H54 (cell line): ENCODE measurements around the gene UVSSA.
"Not testable (repeated sequence)": the region's sequence is repeated elsewhere in the genome, so short reads cannot be mapped to it uniquely, and the experiment has no call there.

ENCODE experiments used
- DNase-seq: peaks from one replicate; pipeline ENCODE4 v3.0.0; 2011; ENCODE audit warnings: low spot score, mixed read lengths; ENCODE audit not compliant: insufficient read length
- FAIRE-seq: peaks from 3 replicates; lab custom pipeline; 2011; peaks lifted over from hg19 to GRCh38; lab: Jason Lieb, UNC
- POLR2A ChIP-seq: IDR thresholded peaks from 2 replicates; pipeline ENCODE4 v1.6.1; 2011; ENCODE audit warnings: low read depth, mild to moderate bottlenecking, low read length

UVSSA gene

GRCh38 chr4:1331591-1332353 lies 15.2 kb upstream of the UVSSA start:
- FAIRE-seq = no peak

DNA sequence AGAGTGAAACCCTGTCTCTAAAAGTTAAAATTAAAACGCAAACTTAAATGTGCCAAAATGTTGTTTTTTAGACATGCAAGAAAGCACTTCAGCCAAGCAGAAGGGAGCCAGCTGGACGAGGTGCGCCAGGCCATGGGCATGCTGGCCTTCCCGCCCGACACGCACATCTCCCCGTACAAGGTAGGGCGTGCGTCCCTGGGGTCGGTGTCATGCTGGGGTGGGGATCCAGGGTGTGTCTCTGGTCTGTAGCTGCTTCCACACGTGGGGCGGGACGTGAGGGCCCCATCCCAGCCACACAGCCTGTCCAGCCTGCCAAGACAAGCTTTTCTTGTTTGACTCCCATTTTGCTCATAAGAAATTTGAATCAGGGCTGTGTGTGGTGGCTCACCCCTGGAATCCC lies 14.3 kb upstream of the UVSSA start:
- DNase-seq (no peak), FAIRE-seq (no peak)
- no peak for TF ChIP-seq POLR2A

More at GRCh38 chr4:1331591-1332353, 15.2 kb upstream of the UVSSA start:
- TF ChIP-seq POLR2A = no peak
- no peak for DNase-seq

DNA sequence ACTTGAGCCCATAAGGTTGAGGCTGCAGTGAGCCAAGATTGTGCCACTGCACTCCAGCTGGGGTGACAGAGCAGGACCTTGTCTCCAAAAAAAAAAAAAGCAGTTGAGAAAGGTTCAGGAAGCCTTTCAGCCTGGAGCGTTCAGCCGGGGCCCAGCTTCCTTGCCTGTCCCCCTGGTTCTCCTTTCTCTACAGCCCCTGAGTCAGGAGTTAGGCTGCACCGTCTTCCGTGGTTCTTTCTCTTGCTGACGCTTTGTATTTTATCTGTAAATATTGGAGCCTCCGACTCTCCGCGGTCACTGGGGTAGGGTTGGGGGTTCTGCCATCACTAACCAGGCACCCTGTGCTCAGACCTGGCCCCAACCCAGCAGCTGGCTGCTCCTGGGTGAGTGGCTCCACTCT lies 13.8 kb upstream of the UVSSA start:
- DNase-seq (no peak), FAIRE-seq (no peak)
- TF ChIP-seq POLR2A = no peak

GRCh38 chr4:1333851-1334578 lies 13.0 kb upstream of the UVSSA start:
- not testable (repeated sequence) for FAIRE-seq, DNase-seq

- no peak for TF ChIP-seq POLR2A
- FAIRE-seq (no peak), DNase-seq (no peak)
These were observed 12.5 kb upstream of the UVSSA start for GRCh38 chr4:1334579-1334895.

- not testable (repeated sequence) for DNase-seq, FAIRE-seq
These were observed 11.7 kb upstream of the UVSSA start for GRCh38 chr4:1335193-1335883.

DNA sequence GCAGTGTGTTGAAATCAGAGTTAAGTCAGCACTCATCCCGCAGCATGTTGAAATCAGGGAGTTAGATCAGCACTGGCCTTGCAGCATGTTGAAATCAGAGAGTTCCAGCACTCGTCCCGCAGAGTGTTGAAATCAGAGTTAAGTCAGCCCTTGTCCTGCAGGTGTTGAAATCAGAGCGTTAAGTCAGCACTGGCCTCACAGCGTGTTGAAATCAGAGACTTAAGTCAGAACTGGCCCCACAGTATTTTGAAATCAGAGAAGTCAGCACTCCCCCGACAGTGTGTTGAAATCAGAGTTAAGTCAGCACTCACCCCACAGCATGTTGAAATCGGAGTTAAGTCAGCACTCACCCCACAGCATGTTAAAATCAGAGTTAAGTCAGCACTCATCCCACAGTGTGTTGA lies 10.9 kb upstream of the UVSSA start:
- no peak for FAIRE-seq
- DNase-seq = no peak
- TF ChIP-seq POLR2A = no peak

DNA sequence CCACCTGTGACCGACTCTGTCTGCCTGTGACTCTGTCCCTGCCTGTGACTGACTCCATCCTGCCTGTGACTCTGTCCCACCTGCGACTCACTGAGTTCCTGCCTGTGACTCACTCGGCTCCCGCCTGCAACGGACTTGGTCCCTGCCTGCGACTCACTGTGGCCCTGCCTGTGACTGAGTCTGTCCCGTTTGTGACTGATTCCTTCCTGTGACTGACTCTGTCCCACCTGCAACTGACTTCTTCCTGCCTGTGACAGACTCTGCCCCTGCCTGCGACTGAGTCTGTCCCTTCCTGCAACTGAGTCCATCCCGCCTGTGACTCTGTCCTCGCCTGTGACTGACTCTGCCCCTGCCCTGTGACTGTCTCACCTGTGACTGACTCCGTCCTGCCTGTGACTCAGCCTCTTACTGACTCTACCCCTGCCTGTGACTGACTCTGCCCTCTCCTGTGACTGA lies 9.6 kb upstream of the UVSSA start:
- DNase-seq (peak; percentile 51), FAIRE-seq (no peak)
- no peak for TF ChIP-seq POLR2A

DNA sequence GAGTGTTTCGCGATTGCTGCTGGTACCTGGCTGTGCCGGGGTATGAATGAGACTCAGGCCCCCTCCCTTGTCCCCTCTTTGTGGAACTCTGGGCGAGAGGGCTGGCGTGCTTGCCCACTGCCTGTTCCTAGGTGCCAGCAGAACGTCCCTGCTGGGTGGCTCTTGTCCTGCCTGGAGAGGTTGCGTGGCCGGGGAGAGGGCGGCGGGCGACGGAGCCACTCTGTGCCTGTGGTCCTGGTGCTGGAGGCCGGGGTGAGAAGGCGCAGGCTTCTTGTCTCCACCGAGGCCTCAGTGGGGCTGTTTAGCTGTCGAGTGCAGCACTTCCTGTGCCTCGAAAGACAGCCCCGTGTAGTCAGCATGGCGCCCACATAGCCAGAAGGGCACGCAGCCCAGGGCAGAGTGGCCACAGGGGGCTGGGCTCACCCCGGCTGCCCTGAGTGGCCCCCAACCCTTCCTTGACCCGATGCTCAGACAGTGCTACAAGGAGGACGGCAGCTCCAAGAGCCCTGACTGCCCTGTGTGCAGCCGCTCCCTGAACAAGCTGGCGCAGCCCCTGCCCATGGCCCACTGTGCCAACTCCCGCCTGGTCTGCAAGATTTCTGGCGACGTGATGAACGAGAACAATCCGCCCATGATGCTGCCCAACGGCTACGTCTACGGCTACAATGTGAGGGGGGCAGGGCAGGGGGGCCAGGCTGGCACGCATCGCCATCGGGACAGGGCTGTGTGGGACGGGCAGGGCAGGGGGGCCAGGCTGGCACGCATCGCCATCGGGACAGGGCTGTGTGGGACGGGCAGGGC lies 8.9 kb upstream of the UVSSA start:
- no peak for DNase-seq
- TF ChIP-seq POLR2A = no peak
- FAIRE-seq = no peak

DNA sequence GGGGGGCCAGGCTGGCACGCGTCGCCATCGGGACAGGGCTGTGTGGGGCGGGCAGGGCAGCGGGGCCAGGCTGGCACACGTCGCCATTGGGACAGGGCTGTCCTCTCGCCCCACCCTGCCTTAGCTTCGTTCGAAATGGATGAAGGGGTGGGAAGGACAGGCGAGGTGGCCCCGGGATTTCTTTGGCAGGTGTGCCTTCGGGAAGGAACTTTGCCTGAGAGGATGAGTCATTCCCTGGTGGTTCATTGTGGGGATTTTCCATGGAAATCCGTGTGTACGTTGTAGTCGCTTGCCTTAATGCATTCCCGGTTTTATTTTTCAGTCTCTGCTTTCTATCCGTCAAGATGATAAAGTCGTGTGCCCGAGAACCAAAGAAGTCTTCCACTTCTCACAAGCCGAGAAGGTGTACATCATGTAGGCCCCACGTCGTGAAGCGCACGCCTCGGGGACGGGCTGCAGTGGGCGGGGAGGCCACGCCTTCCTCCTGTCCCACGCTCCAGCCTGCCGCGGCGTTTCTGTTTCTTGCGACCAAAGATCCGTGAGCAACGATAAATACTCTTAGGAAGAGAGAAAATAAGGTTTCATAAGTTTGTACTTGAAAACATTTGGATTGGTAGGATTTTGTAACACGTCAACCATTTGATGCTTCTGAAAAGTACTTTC lies 8.1 kb upstream of the UVSSA start:
- no peak for FAIRE-seq
- TF ChIP-seq POLR2A = no peak
- DNase-seq = no peak

DNA sequence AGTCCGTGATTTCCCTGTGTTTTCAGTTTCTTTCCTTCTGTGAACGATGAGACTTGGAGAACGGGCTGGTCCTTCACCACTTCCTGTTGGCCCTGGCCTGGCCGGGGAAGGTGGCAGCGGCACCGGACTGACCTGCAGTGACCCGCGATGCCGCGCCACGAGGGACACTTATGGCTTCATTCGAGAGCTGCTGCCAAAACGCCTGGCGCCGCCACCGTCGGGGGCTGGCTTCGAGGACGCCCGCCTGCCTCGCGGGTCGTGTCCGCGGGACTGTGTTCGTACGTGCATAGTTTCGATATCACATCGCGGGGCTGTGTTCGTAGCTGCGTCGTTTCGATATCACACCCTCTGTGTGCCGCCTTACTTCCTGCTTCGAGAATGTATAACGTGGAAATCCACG lies 7.5 kb upstream of the UVSSA start:
- no peak for FAIRE-seq
- DNase-seq = no peak
- TF ChIP-seq POLR2A = no peak

- FAIRE-seq (no peak), DNase-seq (no peak)
- TF ChIP-seq POLR2A = no peak
These were observed 6.7 kb upstream of the UVSSA start for GRCh38 chr4:1340181-1340747.

DNA sequence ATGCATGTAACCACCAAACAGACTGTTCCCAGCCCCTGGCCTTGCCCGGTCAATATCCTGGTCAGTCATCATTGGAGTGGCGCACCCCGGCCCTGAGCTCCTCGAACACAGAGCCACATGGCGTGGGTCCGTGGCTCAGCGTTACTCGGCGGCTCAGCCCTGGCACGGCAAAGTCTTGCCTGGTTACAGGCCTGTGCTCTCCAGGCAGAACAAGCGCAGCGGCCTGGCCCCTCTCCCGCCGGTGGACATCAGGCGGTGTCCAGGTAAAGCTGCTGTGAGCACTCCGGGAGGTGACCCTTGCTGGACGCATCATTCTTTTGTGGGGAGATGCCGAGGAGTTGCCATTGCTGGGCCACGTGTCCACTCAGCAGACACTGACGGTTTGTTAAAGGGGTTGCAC lies 6.1 kb upstream of the UVSSA start:
- DNase-seq (no peak), FAIRE-seq (no peak)
- no peak for TF ChIP-seq POLR2A
